Ovary (tissue), 9 donors: Measurements from ENCODE around the gene TMC8. TPM values are rescaled to one million over a fixed set of nuclear protein-coding genes. Genes with fewer than 3 reads are reported as not detected.

Experiments used
- DNase-seq, 5 donors: peaks; one replicate each; pipeline ENCODE4 v3.0.0-alpha.2; 2019 to 2020
- H3K27ac ChIP-seq, 2 donors: fragments of 200-600 bp; one replicate each; pipeline versions ENCODE4 v1.5.1 to v1.8.0; 2019 to 2022
- H3K27me3 ChIP-seq: fragments of 200-600 bp; one replicate; pipeline ENCODE4 v1.8.0; 2022
- H3K36me3 ChIP-seq: fragments of 200-600 bp; sonication (generic); one replicate; pipeline ENCODE4 v1.5.1; 2019
- H3K4me1 ChIP-seq: one replicate; pipeline ENCODE4 v1.8.1; 2013; ENCODE audit warnings: mild to moderate bottlenecking, moderate library complexity; ENCODE audit not compliant: insufficient read depth
- H3K4me3 ChIP-seq: fragments of 200-600 bp; sonication (generic); one replicate; pipeline ENCODE4 v1.5.1; 2017
- H3K9me3 ChIP-seq, 2 donors: fragments of 200-600 bp in 1 of 2; sonication (generic) in 1 of 2; one replicate each; pipeline versions ENCODE4 v1.5.1 to v1.8.1; 2013 to 2019; ENCODE audit warnings: mild to moderate bottlenecking in 1 of 2, moderate library complexity in 1 of 2
- CTCF ChIP-seq, 3 donors: fragments of 450-650 bp in 2 of 3; fragments of 200-600 bp in 1 of 3; IDR thresholded peaks; one replicate each; pipeline versions ENCODE4 v1.5.1 to v1.8.0; 2016 to 2022; ENCODE audit warnings: antibody characterized with exemption in 3 of 3, mild to moderate bottlenecking in 1 of 3
- EP300 ChIP-seq: sonication (generic); formaldehyde crosslinking; IDR thresholded peaks from one replicate; pipeline ENCODE4 v1.6.1; 2017; ENCODE audit warnings: antibody characterized with exemption
- POLR2A ChIP-seq: fragments of 450-650 bp; IDR thresholded peaks from one replicate; pipeline ENCODE4 v1.6.1; 2017; ENCODE audit warnings: antibody characterized with exemption, mild to moderate bottlenecking, moderate library complexity
- WGBS, 3 donors: extraction: QIAGEN DNeasy Blood & Tissue Kit in 1 of 3; methylation state at CpG; one replicate each; pipeline versions ENCODE4 v1.1.5 to v1.1.7; 2013 to 2017; 5-methylcytosine and 5-hydroxymethylcytosine counted together
- intact Hi-C, 4 donors: fragments of 100-400 bp; cut with DNase I; formaldehyde crosslinking; loops; one replicate each; pipeline versions ENCODE4 v1.11.0 to v1.15.1; 2022 to 2023
- polyA plus RNA-seq, 2 donors: library from polyadenylated mRNA; stranded (reverse); fragments of 200-250 nt in 1 of 2; fragments of 350-450 nt in 1 of 2; fragmentation: Illumina TruSeq in 1 of 2; extraction: RNeasy Lipid Tissue Mini Kit (QIAGEN cat#74804) in 1 of 2; gene quantifications; one replicate each; pipeline ENCODE4 v1.2.3, GENCODE V29; 2013 to 2014
- total RNA-seq, 7 donors: library from RNA; depleted of rRNA in 2 of 7; stranded (reverse); fragments of >200 nt in 2 of 7; fragmentation: NEBNext Ultra II Directional in 3 of 7; extraction: Animal tissue kit (Norgen Biotek cat#: 25700) in 3 of 7; gene quantifications; one replicate each; pipeline versions ENCODE4 v1.1.0 to v1.2.4, GENCODE V29; 2016 to 2023
- donor health status: DM: no; HTN: no; CAD: no; lungs with moderate emphysema.
- donor health status: DM: no; HTN: no; CAD: no.
- donor health status: Bipolar disorder and iron deficiency.
- donor health status: DM: yes; HTN: yes; CAD: no.
- donor health status: DM: no; HTN: no; CAD: no.
- donor health status: DM: yes; HTN: yes; CAD: no.

The TMC8 gene
- total and polyA plus RNA-seq, 9 donors: 0.94 to 4.2 (median 2.4) TPM

GRCh38 chr17:78179372-78179771 is 48.8 kb downstream of the TMC8 start:
- peak overlapping the region; percentile 71 to 84 for H3K27ac ChIP-seq
- WGBS, 3 donors: 84 to 86% (median 85%) methylated on average over 17 of the region's 17 CpGs
- H3K4me3 ChIP-seq: no peak overlapping the region
- intact Hi-C loops: loop anchor here in 2 of 4 donors (5.0 kb wide), 1 partner anchor 67 kb away; no protein-coding TSS in a partner anchor
- peak in 2 of 5 donors; percentile 36 to 47 for DNase-seq
- no peaks in the 10 kb centered on the region for H3K9me3 ChIP-seq
- TF ChIP-seq EP300 (no peak), POLR2A (no peak), CTCF (IDR thresholded peaks at IDR 0.05) (no peak)
- H3K4me1 ChIP-seq: peaks cover 17% of the 10 kb centered on the region
- H3K36me3 ChIP-seq: no peaks in the 10 kb centered on the region
- no peaks in the 10 kb centered on the region for H3K27me3 ChIP-seq

DNA sequence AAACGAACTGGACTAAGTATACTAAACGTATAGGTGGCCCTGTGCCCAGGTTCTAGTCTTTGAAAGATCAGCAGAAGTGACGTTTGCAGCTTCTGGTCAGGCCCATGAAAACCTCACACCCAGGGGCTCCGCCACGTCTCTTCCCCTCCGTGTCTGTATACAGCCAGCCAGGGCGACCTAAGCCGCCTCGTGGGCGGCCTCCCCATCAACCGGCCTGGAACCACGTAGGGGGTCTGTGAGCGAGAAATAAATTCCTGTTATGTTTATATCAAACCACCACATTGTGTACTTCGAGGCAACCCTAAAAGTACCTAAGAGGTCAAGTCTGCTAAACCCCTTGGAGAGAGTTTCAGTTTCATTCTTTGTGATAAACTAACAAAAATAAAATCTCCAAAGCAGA is 49.5 kb downstream of the TMC8 start:
- peaks cover 18% of the 10 kb centered on the region for H3K4me1 ChIP-seq
- intact Hi-C loops: loop anchor here in 1 of 4 donors (1.0 kb wide), 1 partner anchor 31 kb away; no protein-coding TSS in a partner anchor
- 10 to 35% (median 20%) methylated on average over 14 of the region's 14 CpGs for WGBS, 3 donors
- no peaks in the 10 kb centered on the region for H3K36me3 ChIP-seq
- no peak overlapping the region for H3K4me3 ChIP-seq
- no peak for TF ChIP-seq POLR2A
- TF ChIP-seq EP300: no peak
- no peak for TF ChIP-seq CTCF (IDR thresholded peaks at IDR 0.05)
- no peaks in the 10 kb centered on the region for H3K27me3 ChIP-seq
- no peaks in the 10 kb centered on the region for H3K9me3 ChIP-seq
- peak in 1 of 5 donors; percentile 67 for DNase-seq
- peak overlapping the region; percentile 71 to 84 for H3K27ac ChIP-seq

- intact Hi-C loops: loop anchor here in 1 of 4 donors (1.0 kb wide), 1 partner anchor 31 kb away; no protein-coding TSS in a partner anchor
- Histone ChIP-seq H3K4me1 (peaks cover 16% of the 10 kb centered on the region), H3K36me3 (no peaks in the 10 kb centered on the region), H3K27me3 (no peaks in the 10 kb centered on the region), H3K4me3 (no peak overlapping the region), H3K27ac (peak overlapping the region; percentile 71 to 84), H3K9me3 (no peaks in the 10 kb centered on the region)
- TF ChIP-seq POLR2A: no peak
- TF ChIP-seq CTCF (IDR thresholded peaks at IDR 0.05): no peak
- TF ChIP-seq EP300: no peak
- no peak for DNase-seq
- WGBS, 3 donors: 52 to 60% (median 56%) methylated on average over 2 of the region's 2 CpGs
Measured at GRCh38 chr17:78180508-78180907, 49.9 kb downstream of the TMC8 start.

- WGBS, 3 donors: 94 to 96% (median 95%) methylated on average over 13 of the region's 13 CpGs
- Histone ChIP-seq H3K4me3 (no peak overlapping the region), H3K36me3 (no peaks in the 10 kb centered on the region), H3K27ac (no peak overlapping the region), H3K27me3 (no peaks in the 10 kb centered on the region), H3K4me1 (peaks cover 19% of the 10 kb centered on the region), H3K9me3 (no peaks in the 10 kb centered on the region)
- intact Hi-C loops: no loop called here
- TF ChIP-seq POLR2A: no peak
- DNase-seq: no peak
Measured at GRCh38 chr17:78182504-78182903, 51.9 kb downstream of the TMC8 start.

- intact Hi-C loops: loop anchor here in 1 of 4 donors (1.0 kb wide), 1 partner anchor 32 kb away; no protein-coding TSS in a partner anchor
- H3K27me3 ChIP-seq: no peaks in the 10 kb centered on the region
- no peak overlapping the region for H3K4me3 ChIP-seq
- no peak for TF ChIP-seq POLR2A
- no peak for TF ChIP-seq CTCF (IDR thresholded peaks at IDR 0.05)
- no peak for TF ChIP-seq EP300
- no peak overlapping the region for H3K27ac ChIP-seq
- no peak for DNase-seq
- no peaks in the 10 kb centered on the region for H3K36me3 ChIP-seq
- no peaks in the 10 kb centered on the region for H3K9me3 ChIP-seq
- peaks cover 19% of the 10 kb centered on the region for H3K4me1 ChIP-seq
- WGBS, 3 donors: 73 to 85% (median 81%) methylated on average over 12 of the region's 12 CpGs
Measured at GRCh38 chr17:78183916-78184315, 53.3 kb downstream of the TMC8 start.
